Astrocyte of the spinal cord (primary cell): ENCODE measurements around the gene UGT3A1.
"Not testable (repeated sequence)": the region's sequence is repeated elsewhere in the genome, so short reads cannot be mapped to it uniquely, and the experiment has no call there.

ENCODE experiments used
- DNase-seq: peaks from one replicate; pipeline ENCODE4 v3.0.0; 2011; ENCODE audit warnings: low read depth, low spot score
- H3K4me3 ChIP-seq: 2 replicates; pipeline ENCODE4 v1.5.1; 2011; ENCODE audit warnings: low read depth, mild to moderate bottlenecking, low read length, moderate library complexity
- CTCF ChIP-seq: IDR thresholded peaks from 2 replicates; pipeline ENCODE4 v1.5.1; 2012; ENCODE audit warnings: low read depth, mild to moderate bottlenecking, low read length, inconsistent platforms
- in situ Hi-C: cut with HindIII; loops from 2 replicates; pipeline ENCODE4 v1.10.0; 2017; ENCODE audit warnings: low sequenced_read_pairs

Gene UGT3A1

GRCh38 chr5:35988529-35988928, 2.7 kb downstream of the UGT3A1 start:
- H3K4me3 ChIP-seq = no peak overlapping the region
- in situ Hi-C loops = no loop called here
- no peak for DNase-seq
- no peak for TF ChIP-seq CTCF

GRCh38 chr5:35987776-35988175, 3.4 kb downstream of the UGT3A1 start:
- DNase-seq = no peak
- no peak for TF ChIP-seq CTCF
- H3K4me3 ChIP-seq = no peak overlapping the region
- in situ Hi-C loops = no loop called here

- no peak for TF ChIP-seq CTCF
- no peak for DNase-seq
- no peak overlapping the region for H3K4me3 ChIP-seq
- in situ Hi-C loops = no loop called here
Observed at GRCh38 chr5:35979715-35980114, 11.5 kb downstream of the UGT3A1 start.

GRCh38 chr5:35976859-35977258, 14.3 kb downstream of the UGT3A1 start:
- DNase-seq, H3K4me3 ChIP-seq, in situ Hi-C loops: not testable (repeated sequence)

- in situ Hi-C loops = no loop called here
- H3K4me3 ChIP-seq = no peak overlapping the region
- TF ChIP-seq CTCF = no peak
- no peak for DNase-seq
Observed at GRCh38 chr5:35974570-35974969, 16.6 kb downstream of the UGT3A1 start.

GRCh38 chr5:35971878-35972210, 19.3 kb downstream of the UGT3A1 start:
- DNase-seq = no peak
- in situ Hi-C loops = no loop called here
- TF ChIP-seq CTCF = no peak
- H3K4me3 ChIP-seq = no peak overlapping the region

- in situ Hi-C loops = no loop called here
- TF ChIP-seq CTCF = no peak
- DNase-seq = peak; percentile 0
- H3K4me3 ChIP-seq = no peak overlapping the region
Observed at GRCh38 chr5:35971186-35971877, 19.9 kb downstream of the UGT3A1 start.
